Thymus (tissue), 14 donors: ENCODE results near the gene EIF2B1. TPM values are rescaled to one million over a fixed set of nuclear protein-coding genes. Genes with fewer than 3 reads are reported as not detected.

Experiments used
- DNase-seq, 9 donors: peaks; one replicate each; pipeline ENCODE4 v3.0.0-alpha.2; 2013; ENCODE audit warnings: low spot score in 9 of 9, low read depth in 6 of 9, missing footprints in 1 of 9
- H3K27ac ChIP-seq, 2 donors: one replicate each; pipeline ENCODE4 v1.5.1; 2013; ENCODE audit warnings: control low read depth in 1 of 2, low read depth in 1 of 2, low read length in 1 of 2, mild to moderate bottlenecking in 1 of 2, moderate library complexity in 1 of 2
- H3K27me3 ChIP-seq, 2 donors: one replicate each; pipeline ENCODE4 v1.5.1; 2013; ENCODE audit warnings: low read length in 1 of 2; ENCODE audit not compliant: control insufficient read depth in 2 of 2, insufficient read depth in 1 of 2
- H3K36me3 ChIP-seq, 2 donors: one replicate each; pipeline ENCODE4 v1.5.1; 2013; ENCODE audit warnings: low read length in 1 of 2, mild to moderate bottlenecking in 1 of 2, moderate library complexity in 1 of 2; ENCODE audit not compliant: control insufficient read depth in 2 of 2, insufficient read depth in 2 of 2
- H3K4me1 ChIP-seq, 2 donors: one replicate each; pipeline ENCODE4 v1.5.1; 2013; ENCODE audit warnings: low read length in 2 of 2; ENCODE audit not compliant: control insufficient read depth in 2 of 2, insufficient read depth in 2 of 2
- H3K4me3 ChIP-seq, 2 donors: one replicate each; pipeline ENCODE4 v1.5.1; 2013; ENCODE audit warnings: low read length in 2 of 2, control low read depth in 1 of 2, mild to moderate bottlenecking in 1 of 2
- H3K9me3 ChIP-seq, 2 donors: one replicate each; pipeline ENCODE4 v1.5.1; 2013; ENCODE audit warnings: low read length in 1 of 2, mild to moderate bottlenecking in 1 of 2; ENCODE audit not compliant: control insufficient read depth in 2 of 2, insufficient read depth in 1 of 2
- WGBS: extraction: QIAGEN DNeasy Blood & Tissue Kit; methylation state at CpG from one replicate; pipeline ENCODE4 v1.1.7; 2013; 5-methylcytosine and 5-hydroxymethylcytosine counted together
- long read RNA-seq, 10 donors: transcript quantifications; one replicate each; lab custom pipeline, GENCODE V29; 2026
- polyA plus RNA-seq: library from polyadenylated mRNA; stranded (reverse); fragments of 200-250 nt; gene quantifications from one replicate; pipeline ENCODE4 v1.2.3, GENCODE V29; 2013
- total RNA-seq: library from RNA; stranded (reverse); fragments of 120-200 nt; gene quantifications from one replicate; pipeline ENCODE4 v1.2.4, GENCODE V29; 2013
- donor health status: healthy.

Gene EIF2B1
- total RNA-seq, result 37.1 TPM
- 39.6 TPM for polyA plus RNA-seq
- long read RNA-seq, donor 1, partial matches to known transcripts, result 0 of 3 reads
- long read RNA-seq, donor 1, other reads (novel, unspliced or antisense), result 0 of 3 reads
- long read RNA-seq, donor 2, result 0 reads
- long read RNA-seq, donor 3, transcript EIF2B1-201 (9 exons, 2,477 nt), result major isoform, 23 of 46 reads
- long read RNA-seq, donor 3, partial matches to known transcripts, result 17 of 46 reads
- long read RNA-seq, donor 3, other reads (novel, unspliced or antisense), result 0 of 46 reads
- long read RNA-seq, donor 4, transcript EIF2B1-201 (9 exons, 2,477 nt), result major isoform, 8 of 20 reads
- long read RNA-seq, donor 4, partial matches to known transcripts, result 5 of 20 reads
- long read RNA-seq, donor 4, other reads (novel, unspliced or antisense), result 0 of 20 reads
- long read RNA-seq, donor 5, transcript EIF2B1-201 (9 exons, 2,477 nt), result major isoform, 26 of 55 reads
- long read RNA-seq, donor 5, partial matches to known transcripts, result 22 of 55 reads
- long read RNA-seq, donor 5, other reads (novel, unspliced or antisense), result 0 of 55 reads
- long read RNA-seq, donor 6, transcript EIF2B1-201 (9 exons, 2,477 nt), result major isoform, 16 of 18 reads
- long read RNA-seq, donor 6, partial matches to known transcripts, result 0 of 18 reads
- long read RNA-seq, donor 6, other reads (novel, unspliced or antisense), result 0 of 18 reads
- long read RNA-seq, donor 7, transcript EIF2B1-201 (9 exons, 2,477 nt), result major isoform, 11 of 12 reads
- long read RNA-seq, donor 7, partial matches to known transcripts, result 0 of 12 reads
- long read RNA-seq, donor 7, other reads (novel, unspliced or antisense), result 0 of 12 reads
- long read RNA-seq, donor 8, transcript EIF2B1-201 (9 exons, 2,477 nt), result major isoform, 9 of 15 reads
- long read RNA-seq, donor 8, partial matches to known transcripts, result 5 of 15 reads
- long read RNA-seq, donor 8, other reads (novel, unspliced or antisense), result 0 of 15 reads
- long read RNA-seq, donor 9, transcript EIF2B1-201 (9 exons, 2,477 nt), result major isoform, 22 of 35 reads
- long read RNA-seq, donor 9, partial matches to known transcripts, result 6 of 35 reads
- long read RNA-seq, donor 9, other reads (novel, unspliced or antisense), result 0 of 35 reads
- long read RNA-seq, donor 10, transcript EIF2B1-201 (9 exons, 2,477 nt), result major isoform, 11 of 19 reads
- long read RNA-seq, donor 10, partial matches to known transcripts, result 5 of 19 reads
- long read RNA-seq, donor 10, other reads (novel, unspliced or antisense), result 0 of 19 reads

DNA sequence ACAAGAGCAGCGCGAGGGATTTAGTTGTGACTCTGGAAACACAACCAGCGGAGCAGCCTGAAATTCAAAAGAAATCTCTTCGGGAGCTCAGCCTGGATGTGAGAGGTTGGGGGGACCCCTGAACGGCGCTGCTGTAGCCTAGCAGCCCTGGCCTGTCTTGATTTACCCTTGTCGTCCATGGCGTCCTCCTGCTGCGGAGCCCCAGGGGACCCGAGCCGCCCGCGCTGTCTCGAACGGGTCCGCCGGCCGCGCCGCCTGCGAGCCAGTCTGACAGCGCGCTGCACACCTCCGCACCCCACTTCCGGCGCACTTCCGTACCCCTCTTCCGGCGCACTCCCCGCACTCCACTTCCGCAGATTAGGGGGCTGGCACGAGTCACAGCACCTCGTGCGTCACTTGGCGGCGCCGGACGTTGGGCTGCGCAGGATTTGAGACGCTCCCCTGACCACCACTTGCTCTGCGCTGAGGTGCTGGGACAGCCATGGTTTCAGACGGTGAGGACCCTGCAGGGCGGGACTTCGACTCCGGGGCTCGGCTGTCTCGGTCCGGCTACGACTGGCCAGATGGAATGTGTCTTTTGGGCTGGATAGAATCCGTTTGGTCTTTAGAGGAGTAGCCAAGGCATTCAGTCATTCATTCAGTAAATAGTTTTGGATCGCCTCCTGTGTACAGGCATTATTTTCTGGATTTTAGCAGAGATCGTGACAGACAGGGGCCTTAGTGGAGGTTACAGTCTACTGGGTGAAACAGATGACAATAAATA, at the start of gene EIF2B1, which contains the start of gene GTF2H3:
Gene EIF2B1 (minus strand): TSS at position 308 of the 763 bp plus-strand sequence. CDS start 129 bp downstream, at position 179.
Gene GTF2H3 (plus strand): TSS at position 451 of the 763 bp plus-strand sequence. CDS start 31 bp downstream, at position 482.
- WGBS, result under 1% methylated on average over 52 of the region's 52 CpGs
- peak within 1 kb of the TSS; percentile 75 to 90 for H3K4me3 ChIP-seq
- H3K36me3 ChIP-seq, result peaks cover 26 to 30% of the 10 kb centered on the region in 2 donors
- H3K9me3 ChIP-seq, result no peaks in the 10 kb centered on the region
- H3K27ac ChIP-seq, result peak within 1 kb of the TSS; percentile 56 to 86
- H3K4me1 ChIP-seq, result peaks cover 8 to 15% of the 10 kb centered on the region in 2 donors
- no peaks in the 10 kb centered on the region for H3K27me3 ChIP-seq
- peak; percentile 87 to 97 (median 95) for DNase-seq

DNA sequence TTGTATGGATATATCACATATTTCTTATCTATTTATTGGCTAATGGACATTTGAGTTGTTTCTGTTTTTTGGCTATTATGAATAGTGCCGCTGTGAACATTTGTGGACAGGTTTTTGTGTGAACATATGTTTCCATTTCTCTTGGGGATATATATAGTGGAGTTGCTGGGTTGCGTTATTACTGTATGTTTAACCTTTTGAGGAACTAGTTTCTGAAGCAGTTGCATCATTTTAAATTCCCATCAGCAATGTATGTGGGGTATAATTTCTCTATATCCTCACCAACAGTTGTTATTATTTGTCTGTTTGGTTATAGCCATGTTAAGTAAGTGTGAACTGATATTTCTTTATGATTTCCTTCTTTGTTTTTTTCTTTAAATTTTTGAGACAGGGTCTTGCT, 48.1 kb upstream of the EIF2B1 start:
- H3K27ac ChIP-seq, result no peak overlapping the region
- no peaks in the 10 kb centered on the region for H3K27me3 ChIP-seq
- 94% methylated on average over 2 of the region's 2 CpGs for WGBS
- no peak overlapping the region for H3K4me3 ChIP-seq
- H3K36me3 ChIP-seq, result peaks cover 0 to 7% of the 10 kb centered on the region in 2 donors
- no peaks in the 10 kb centered on the region for H3K9me3 ChIP-seq
- DNase-seq, result no peak
- H3K4me1 ChIP-seq, result no peaks in the 10 kb centered on the region

DNA sequence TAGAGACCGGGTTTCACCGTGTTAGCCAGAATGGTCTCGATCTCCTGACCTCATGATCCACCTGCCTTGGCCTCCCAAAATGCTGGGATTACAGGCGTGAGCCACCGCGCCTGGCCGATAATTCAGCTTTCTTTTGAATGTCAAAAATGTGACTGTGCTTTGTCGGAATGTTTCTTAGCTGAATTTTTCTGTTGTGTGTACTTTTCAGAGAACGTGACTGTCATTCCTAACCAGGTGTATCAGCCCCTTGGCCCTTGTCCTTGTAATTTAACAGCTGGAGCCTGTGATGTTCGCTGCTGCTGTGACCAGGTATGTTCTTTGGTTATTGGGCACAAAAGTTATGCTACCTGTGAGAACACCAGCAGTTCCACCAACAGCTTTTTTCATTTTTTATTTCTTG, 45.5 kb upstream of the EIF2B1 start:
- peaks cover 0 to 10% of the 10 kb centered on the region in 2 donors for H3K36me3 ChIP-seq
- no peak overlapping the region for H3K27ac ChIP-seq
- 98% methylated on average over 10 of the region's 10 CpGs for WGBS
- H3K27me3 ChIP-seq, result no peaks in the 10 kb centered on the region
- no peak for DNase-seq
- H3K9me3 ChIP-seq, result no peaks in the 10 kb centered on the region
- H3K4me1 ChIP-seq, result no peaks in the 10 kb centered on the region
- H3K4me3 ChIP-seq, result no peak overlapping the region

DNA sequence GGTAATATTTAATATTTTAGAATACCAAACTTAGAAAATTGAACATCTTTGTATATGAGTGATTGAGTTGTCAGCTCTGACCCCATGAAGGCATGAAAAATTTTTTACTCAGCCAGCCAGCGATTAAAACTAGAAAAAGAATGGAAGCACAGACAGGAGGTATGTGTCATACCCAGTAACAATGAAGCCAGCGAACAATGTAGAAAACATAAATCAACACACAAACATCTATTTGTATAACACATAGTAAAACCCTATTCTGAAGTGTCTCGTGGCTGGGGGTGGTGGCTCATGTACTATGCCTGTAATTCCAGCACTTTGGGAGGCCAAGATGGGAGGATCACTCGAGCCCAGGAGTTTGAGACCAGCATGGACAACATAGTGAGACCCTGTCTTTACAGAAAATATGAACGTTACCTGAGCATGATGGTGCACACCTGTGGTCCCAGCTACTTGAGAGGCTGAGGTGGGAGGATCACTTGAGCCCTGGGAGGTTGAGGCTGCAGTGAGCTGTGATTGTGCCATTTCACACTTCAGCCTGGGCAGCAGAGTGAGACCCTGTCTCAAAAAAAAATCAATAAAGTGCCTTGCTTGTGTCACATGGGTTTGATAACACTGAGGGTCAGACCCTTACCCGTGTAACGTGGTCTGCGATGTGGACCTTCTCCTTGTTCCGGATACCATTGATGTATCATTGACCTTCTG, 43.3 kb upstream of the EIF2B1 start:
- Histone ChIP-seq H3K4me3 (no peak overlapping the region), H3K36me3 (peaks cover 0 to 10% of the 10 kb centered on the region in 2 donors), H3K9me3 (no peaks in the 10 kb centered on the region), H3K27me3 (no peaks in the 10 kb centered on the region), H3K4me1 (peaks cover 0 to 3% of the 10 kb centered on the region in 2 donors), H3K27ac (no peak overlapping the region)
- 97% methylated on average over 9 of the region's 9 CpGs for WGBS
- DNase-seq, result no peak

DNA sequence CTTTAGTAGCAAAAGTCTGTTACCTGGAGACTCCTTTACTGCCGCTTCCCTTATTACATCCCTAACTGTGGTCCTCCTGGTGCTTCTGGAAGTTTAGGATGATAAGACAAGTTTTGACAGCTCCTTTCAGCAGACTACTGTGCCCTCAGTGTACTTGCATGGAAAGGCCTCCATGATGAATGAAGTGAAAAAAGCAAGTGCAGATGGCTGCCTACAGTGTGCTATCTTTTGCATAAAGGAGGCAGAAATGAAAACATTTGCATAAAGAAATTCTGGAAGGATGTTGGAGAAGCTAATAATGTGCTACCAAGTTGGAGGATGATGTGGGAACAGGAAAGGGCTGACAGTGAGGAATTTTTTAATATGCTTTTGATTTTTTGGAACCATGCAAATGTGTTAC, 42.0 kb upstream of the EIF2B1 start:
- no peak overlapping the region for H3K4me3 ChIP-seq
- H3K27me3 ChIP-seq, result no peaks in the 10 kb centered on the region
- H3K9me3 ChIP-seq, result no peaks in the 10 kb centered on the region
- no peak for DNase-seq
- H3K27ac ChIP-seq, result no peak overlapping the region
- peaks cover 0 to 7% of the 10 kb centered on the region in 2 donors for H3K36me3 ChIP-seq
- H3K4me1 ChIP-seq, result peaks cover 4 to 13% of the 10 kb centered on the region in 2 donors
- WGBS, result 97% methylated on average over 1 of the region's 1 CpG

DNA sequence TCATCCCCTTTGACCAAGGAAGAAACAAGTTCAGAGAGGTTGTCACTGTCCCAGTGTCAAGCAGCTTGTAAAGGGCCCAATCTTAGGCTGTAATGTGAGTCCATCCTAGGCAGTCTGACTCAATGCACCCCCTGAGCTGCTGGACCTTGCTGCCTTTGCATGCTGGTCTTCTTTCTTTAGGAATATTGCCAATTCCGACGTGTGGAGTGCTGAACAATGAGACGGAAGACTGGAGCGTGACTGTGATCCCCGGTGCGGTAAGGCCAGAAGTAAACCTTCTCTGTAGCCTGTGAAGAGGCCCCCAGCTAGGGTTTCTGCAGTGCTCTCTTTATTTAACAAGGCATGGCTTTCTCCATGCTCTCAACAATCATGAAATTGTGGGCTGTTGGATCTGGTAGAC, 38.4 kb upstream of the EIF2B1 start:
- H3K36me3 ChIP-seq, result peaks cover 0 to 4% of the 10 kb centered on the region in 2 donors
- no peak overlapping the region for H3K27ac ChIP-seq
- no peak overlapping the region for H3K4me3 ChIP-seq
- H3K27me3 ChIP-seq, result no peaks in the 10 kb centered on the region
- no peaks in the 10 kb centered on the region for H3K9me3 ChIP-seq
- 92% methylated on average over 6 of the region's 6 CpGs for WGBS
- DNase-seq, result no peak
- peaks cover 4 to 13% of the 10 kb centered on the region in 2 donors for H3K4me1 ChIP-seq

DNA sequence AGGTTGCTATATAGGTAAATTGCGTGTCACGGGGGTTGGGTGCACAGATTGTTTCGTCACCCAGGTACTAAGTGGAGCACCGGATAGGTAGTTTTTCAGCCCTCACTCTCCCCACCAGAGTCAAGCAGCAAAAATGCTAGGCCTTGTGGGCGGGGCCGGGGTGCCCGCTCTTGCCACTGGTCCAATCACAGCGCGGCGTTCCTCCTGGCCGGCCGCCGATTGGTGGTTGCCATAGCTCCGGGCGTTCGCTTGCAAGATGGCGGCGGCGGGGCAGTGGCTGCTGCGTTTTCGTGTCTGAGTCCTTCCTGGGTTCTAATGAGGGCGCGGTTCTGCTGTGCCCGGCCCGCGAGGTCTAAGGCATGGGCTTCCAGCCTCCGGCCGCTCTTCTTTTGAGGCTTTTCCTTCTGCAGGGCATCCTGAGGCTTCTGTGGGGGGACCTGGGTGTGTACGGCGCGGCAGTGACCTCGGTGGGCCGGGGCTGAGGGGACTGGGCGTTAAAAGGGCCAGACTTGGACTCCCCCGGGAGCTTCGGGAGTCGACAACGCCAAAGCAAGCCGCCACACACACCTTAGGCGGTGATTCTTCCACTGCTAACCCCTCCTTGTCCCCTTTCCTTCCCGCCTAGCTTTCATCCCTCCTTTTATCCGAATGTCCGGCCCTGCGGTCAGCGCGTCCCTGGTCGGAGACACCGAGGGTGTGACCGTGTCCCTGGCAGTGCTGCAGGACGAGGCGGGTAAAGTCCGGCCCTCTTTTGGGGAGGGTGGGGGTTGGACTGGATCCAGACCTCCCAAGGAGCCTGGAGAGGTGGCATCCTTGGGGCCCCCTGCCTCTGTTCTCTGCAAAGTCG, 37.6 kb upstream of the EIF2B1 start, which contains the start of gene TCTN2:
Gene TCTN2 (plus strand): TSS at position 232 of the 847 bp plus-strand sequence. CDS start 128 bp downstream, at position 360.
- peak; percentile 66 to 94 (median 87) for DNase-seq
- H3K36me3 ChIP-seq, result peaks cover 0 to 4% of the 10 kb centered on the region in 2 donors
- H3K4me1 ChIP-seq, result peaks cover 4 to 13% of the 10 kb centered on the region in 2 donors
- H3K4me3 ChIP-seq, result peak within 1 kb of the TSS; percentile 76 to 88
- 3% methylated on average over 53 of the region's 53 CpGs for WGBS
- H3K9me3 ChIP-seq, result no peaks in the 10 kb centered on the region
- H3K27me3 ChIP-seq, result no peaks in the 10 kb centered on the region
- no peak within 1 kb of the TSS for H3K27ac ChIP-seq
